ENCODE measurements around the gene RAD51C. TPM values are rescaled to one million over a fixed set of nuclear protein-coding genes. Genes with fewer than 3 reads are reported as not detected.

RAD51C gene
- total and polyA plus RNA-seq, 9 of the 15 experiments (the other 6 are each of a cell fraction or from before 2014, with no cell fraction given) = 93.9 to 341 (median 135) TPM

GRCh38 chr17:58671969-58672368 is 20.4 kb upstream of the RAD51C start (continued):
- TF ChIP-seq CGGBP1 (CRISPR knock-in tag; IDR thresholded peaks at IDR 0.05) = no peak

- H3K36me3 ChIP-seq (ENCODE audit: control insufficient read depth, insufficient read depth, low read length) = no peaks in the 10 kb centered on the region
- no peak overlapping the region for H3K4me3 ChIP-seq
- H3K9me1 ChIP-seq (ENCODE audit: control insufficient read depth, insufficient read depth, low read length) = no peaks in the 10 kb centered on the region
- ChIA-PET POLR2A (interaction anchor here (2.8 to 4.9 kb wide), 2 partner anchors 19 to 46 kb away, joined by 50 to 97 read pairs; no protein-coding TSS in a partner anchor), CTCF (ENCODE audit: low intra/inter-chr PET ratio) (no interaction called here)
- ATAC-seq (no peak), FAIRE-seq (no peak), DNase-seq (ENCODE audit: extremely low read depth in 1 of 4, low spot score in 3 of 4) (no peak)
- no peaks in the 10 kb centered on the region for H3K27me3 ChIP-seq (ENCODE audit: control insufficient read depth in 2 of 2, insufficient read depth in 2 of 2, low read length in 2 of 2)
- in situ Hi-C loops (cut with MboI) (no loop called here), intact Hi-C loops (cut with micrococcal nuclease) (loop anchor here (10.0 kb wide), 1 partner anchor 93 kb away; no protein-coding TSS in a partner anchor)
- no peak overlapping the region for H2AFZ ChIP-seq (ENCODE audit: low read depth, low read length)
- no peaks in the 10 kb centered on the region for H3K9me3 ChIP-seq (replicated peaks; ENCODE audit: control insufficient read depth, insufficient read depth, low read depth, low read length)
- WGBS (ENCODE audit: insufficient coverage, low coverage, missing lambda C conversion rate) = 14% methylated on average over 4 of the region's 4 CpGs
- no peak overlapping the region for H3K4me2 ChIP-seq (ENCODE audit: insufficient read depth, low read length)
- no TSS peak for BruUV-seq (replicated peaks)
- no peaks in the 10 kb centered on the region for H3K79me2 ChIP-seq (ENCODE audit: control insufficient read depth, insufficient read depth, low read length)
- peaks cover 0 to 3% of the 10 kb centered on the region in 2 experiments; a peak in 2 of 5 replicates for H3K4me1 ChIP-seq (replicated peaks in 1 of 2; ENCODE audit: control insufficient read depth in 2 of 2, insufficient read depth in 2 of 2, low read length in 2 of 2)
- TF ChIP-seq SMAD2 (IDR thresholded peaks at IDR 0.05; ENCODE audit: low read depth, low read length) = no peak
- no peak for TF ChIP-seq SREBF1 (IDR thresholded peaks at IDR 0.05; ENCODE audit: borderline replicate concordance, low read depth, low read length)
- no peak for TF ChIP-seq MIER1 (IDR thresholded peaks at IDR 0.05; ENCODE audit: low read depth)
- TF ChIP-seq SIN3A (IDR thresholded peaks at IDR 0.05; ENCODE audit: borderline replicate concordance in 2 of 2, control insufficient read depth in 1 of 2, low read depth in 2 of 2, low read length in 2 of 2) = no peak
- no peak for TF ChIP-seq SETDB1 (IDR thresholded peaks at IDR 0.05; ENCODE audit: low read length)
- TF ChIP-seq ZBTB11 (CRISPR knock-in tag; IDR thresholded peaks at IDR 0.05) = 0 out of 6 replicates have a peak, but pooled peaks of 1 of the 3 experiments have one; percentile 51
- no peaks in the 10 kb centered on the region for H4K20me1 ChIP-seq (replicated peaks; ENCODE audit: control insufficient read depth, insufficient read depth, low read length)
- H3K27ac ChIP-seq (ENCODE audit: extremely low read depth, low read depth, low read length) = no peak overlapping the region
- H3K9ac ChIP-seq (ENCODE audit: insufficient read depth in 1 of 2, low read depth in 2 of 2, low read length in 2 of 2) = peak overlapping the region in 1 of 2 experiments; percentile 52; a peak in 1 of 4 replicates
These were observed 15.1 kb upstream of the RAD51C start for GRCh38 chr17:58677194-58677880.

Measured in K562 (cell line).